ENCODE data around the gene PRDM5. TPM values are rescaled to one million over a fixed set of nuclear protein-coding genes. Genes with fewer than 3 reads are reported as not detected.

The PRDM5 gene
- total and polyA plus RNA-seq, 12 donors = 3.4 to 26.1 (median 12.3) TPM

DNA sequence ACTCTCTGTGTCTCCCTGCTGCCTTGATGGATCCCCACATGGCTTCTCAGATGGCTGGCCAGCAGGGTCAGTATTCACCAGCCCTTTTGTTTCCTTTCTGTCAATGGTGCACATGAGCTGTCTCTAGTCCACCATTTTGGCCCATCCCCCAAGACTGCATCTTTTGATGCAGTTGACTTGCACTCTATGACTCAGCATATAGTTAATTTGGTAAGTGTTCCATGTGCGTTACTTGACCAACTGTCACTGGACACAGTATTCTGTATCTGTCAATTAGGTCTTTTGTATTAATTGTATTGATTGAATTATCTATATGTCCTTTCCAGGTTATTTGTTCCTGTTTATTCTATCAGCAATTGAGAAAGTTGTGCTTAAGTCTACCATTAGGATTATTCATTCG, 29.2 kb downstream of the PRDM5 start:
- 76 to 99% (median 93%) methylated on average over 2 of the region's 2 CpGs for WGBS, 4 donors
- TF ChIP-seq POLR2A (IDR thresholded peaks at IDR 0.05) = no peak
- TF ChIP-seq, protein P1, sequence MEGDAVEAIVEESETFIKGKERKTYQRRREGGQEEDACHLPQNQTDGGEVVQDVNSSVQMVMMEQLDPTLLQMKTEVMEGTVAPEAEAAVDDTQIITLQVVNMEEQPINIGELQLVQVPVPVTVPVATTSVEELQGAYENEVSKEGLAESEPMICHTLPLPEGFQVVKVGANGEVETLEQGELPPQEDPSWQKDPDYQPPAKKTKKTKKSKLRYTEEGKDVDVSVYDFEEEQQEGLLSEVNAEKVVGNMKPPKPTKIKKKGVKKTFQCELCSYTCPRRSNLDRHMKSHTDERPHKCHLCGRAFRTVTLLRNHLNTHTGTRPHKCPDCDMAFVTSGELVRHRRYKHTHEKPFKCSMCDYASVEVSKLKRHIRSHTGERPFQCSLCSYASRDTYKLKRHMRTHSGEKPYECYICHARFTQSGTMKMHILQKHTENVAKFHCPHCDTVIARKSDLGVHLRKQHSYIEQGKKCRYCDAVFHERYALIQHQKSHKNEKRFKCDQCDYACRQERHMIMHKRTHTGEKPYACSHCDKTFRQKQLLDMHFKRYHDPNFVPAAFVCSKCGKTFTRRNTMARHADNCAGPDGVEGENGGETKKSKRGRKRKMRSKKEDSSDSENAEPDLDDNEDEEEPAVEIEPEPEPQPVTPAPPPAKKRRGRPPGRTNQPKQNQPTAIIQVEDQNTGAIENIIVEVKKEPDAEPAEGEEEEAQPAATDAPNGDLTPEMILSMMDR (IDR thresholded peaks at IDR 0.05) = no peak
- Histone ChIP-seq H3K27me3 (no peaks in the 10 kb centered on the region), H3K4me3 (no peak overlapping the region), H3K9me3 (replicated peaks in 1 of 3) (no peaks in the 10 kb centered on the region), H3K4me1 (replicated peaks in 1 of 2) (no peaks in the 10 kb centered on the region), H3K27ac (no peak overlapping the region), H3K36me3 (replicated peaks in 1 of 2) (no peaks in the 10 kb centered on the region)
- no peak for DNase-seq
- intact Hi-C loops (cut with DNase I) = no loop called here

DNA sequence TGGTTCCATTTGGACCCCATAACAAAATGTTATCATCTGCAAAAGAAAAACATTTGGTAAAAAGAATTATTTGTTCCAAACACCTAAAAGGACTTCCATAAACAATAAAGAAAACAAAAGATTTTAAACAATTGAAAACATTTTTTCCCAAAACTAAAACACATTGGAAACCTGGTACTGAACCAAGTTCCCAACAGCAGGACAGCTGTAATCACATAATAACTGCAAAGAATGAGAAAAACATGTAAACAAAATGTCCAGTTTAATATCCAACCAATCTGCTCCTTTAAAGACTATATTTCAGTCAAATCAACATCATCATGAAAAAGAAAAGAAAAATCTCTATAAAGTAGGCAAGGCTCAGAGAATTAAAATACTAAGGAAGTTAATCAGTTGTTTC, 36.3 kb downstream of the PRDM5 start:
- no peaks in the 10 kb centered on the region for H3K36me3 ChIP-seq (replicated peaks in 1 of 2)
- no peaks in the 10 kb centered on the region for H3K4me1 ChIP-seq (replicated peaks in 1 of 2)
- intact Hi-C loops (cut with DNase I) = no loop called here
- H3K27ac ChIP-seq = no peak overlapping the region
- no peaks in the 10 kb centered on the region for H3K27me3 ChIP-seq
- H3K4me3 ChIP-seq = no peak overlapping the region
- no peak for DNase-seq
- H3K9me3 ChIP-seq (replicated peaks in 1 of 3) = no peaks in the 10 kb centered on the region
- TF ChIP-seq, protein P1 (IDR thresholded peaks at IDR 0.05) = no peak
- no peak for TF ChIP-seq POLR2A (IDR thresholded peaks at IDR 0.05)

DNA sequence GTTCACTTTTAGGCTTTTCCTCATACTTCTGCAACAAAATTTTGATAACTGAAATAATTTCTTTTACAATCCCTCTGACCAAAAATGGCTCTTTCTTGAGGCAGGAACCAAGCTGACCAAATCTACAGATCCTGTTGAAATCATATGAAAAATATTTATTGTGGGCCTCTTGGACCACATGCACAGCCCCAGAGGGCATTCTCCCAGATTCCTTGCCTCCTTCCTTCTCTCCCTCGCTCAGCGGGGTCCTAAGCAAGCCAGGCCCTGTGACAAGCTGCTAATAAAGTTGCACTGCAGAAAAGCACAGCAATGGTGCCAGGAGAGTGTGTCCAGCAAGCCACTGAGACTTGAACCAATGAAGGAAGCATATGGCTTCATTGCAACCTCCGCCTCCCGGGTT, 40.7 kb downstream of the PRDM5 start:
- Histone ChIP-seq H3K27ac (no peak overlapping the region), H3K27me3 (no peaks in the 10 kb centered on the region), H3K36me3 (replicated peaks in 1 of 2) (no peaks in the 10 kb centered on the region), H3K4me1 (replicated peaks in 1 of 2) (no peaks in the 10 kb centered on the region), H3K4me3 (no peak overlapping the region), H3K9me3 (replicated peaks in 1 of 3) (no peaks in the 10 kb centered on the region)
- no peak for DNase-seq
- intact Hi-C loops (cut with DNase I) = no loop called here
- WGBS, 4 donors = 95 to 98% (median 96%) methylated on average over 4 of the region's 4 CpGs
- TF ChIP-seq POLR2A (IDR thresholded peaks at IDR 0.05) = no peak

DNA sequence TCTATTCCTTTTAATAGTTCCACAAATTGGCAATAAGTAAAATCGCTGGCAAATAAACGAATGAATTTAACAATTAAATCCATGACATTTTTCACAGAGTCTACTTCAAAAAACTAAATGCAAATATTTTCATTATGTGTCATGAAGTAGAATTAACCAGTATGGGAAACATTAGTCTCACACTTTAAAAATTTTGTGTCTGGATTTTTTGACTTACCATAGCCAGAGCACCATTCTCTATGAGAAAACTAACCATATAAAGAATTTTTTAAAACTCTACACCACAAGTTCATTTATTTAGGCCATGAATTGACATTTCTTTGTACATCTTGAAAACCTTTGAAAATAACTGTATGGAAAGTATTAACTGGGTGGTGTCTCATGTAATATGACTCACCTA, 41.2 kb downstream of the PRDM5 start:
- Histone ChIP-seq H3K4me3 (no peak overlapping the region), H3K27me3 (no peaks in the 10 kb centered on the region), H3K36me3 (replicated peaks in 1 of 2) (no peaks in the 10 kb centered on the region), H3K9me3 (replicated peaks in 1 of 3) (no peaks in the 10 kb centered on the region), H3K27ac (no peak overlapping the region), H3K4me1 (replicated peaks in 1 of 2) (no peaks in the 10 kb centered on the region)
- 94 to 98% (median 95%) methylated on average over 2 of the region's 2 CpGs for WGBS, 4 donors
- TF ChIP-seq, protein P1 (IDR thresholded peaks at IDR 0.05) = no peak
- no peak for TF ChIP-seq POLR2A (IDR thresholded peaks at IDR 0.05)
- intact Hi-C loops (cut with DNase I) = no loop called here
- no peak for DNase-seq

DNA sequence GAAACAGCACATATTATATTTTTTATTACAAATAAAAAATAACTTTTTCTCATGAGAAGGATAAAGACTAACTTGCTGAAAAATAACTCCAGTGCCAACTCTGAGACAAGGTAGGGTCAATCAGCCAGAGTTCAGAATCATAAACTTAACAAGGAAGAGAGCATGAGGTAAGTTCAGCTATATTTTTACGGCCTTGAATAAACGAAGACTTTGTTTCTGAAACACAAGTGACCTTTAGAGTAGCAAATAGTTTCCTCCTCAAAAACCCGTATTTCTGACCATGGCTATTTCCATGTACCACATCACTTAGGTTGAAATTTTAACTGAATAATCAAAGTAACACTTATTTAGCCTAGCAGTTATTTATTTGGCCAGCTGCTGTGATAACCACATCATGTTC, 45.5 kb downstream of the PRDM5 start:
- TF ChIP-seq, protein P1 (IDR thresholded peaks at IDR 0.05) = no peak
- TF ChIP-seq POLR2A (IDR thresholded peaks at IDR 0.05) = no peak
- no peaks in the 10 kb centered on the region for H3K27me3 ChIP-seq
- no peak for DNase-seq
- 43 to 49% (median 43%) methylated on average over 3 of the region's 3 CpGs for WGBS, 4 donors
- H3K9me3 ChIP-seq (replicated peaks in 1 of 3) = no peaks in the 10 kb centered on the region
- no peak overlapping the region for H3K4me3 ChIP-seq
- H3K4me1 ChIP-seq (replicated peaks in 1 of 2) = no peaks in the 10 kb centered on the region
- no peaks in the 10 kb centered on the region for H3K36me3 ChIP-seq (replicated peaks in 1 of 2)
- intact Hi-C loops (cut with DNase I) = no loop called here
- H3K27ac ChIP-seq = no peak overlapping the region
